HG03354 (cell line): ENCODE results near the gene RHOT2.
A peak's percentile ranks its signal among the peaks of the same experiment; 100 is the strongest.
"Not testable (repeated sequence)": the region's sequence is repeated elsewhere in the genome, so short reads cannot be mapped to it uniquely, and the experiment has no call there.

Experiments
- ATAC-seq: cut with Tn5 transposase; IDR thresholded peaks from one replicate; pipeline ENCODE4 v1.9.1; 2021; ENCODE audit warnings: mild to moderate bottlenecking; ENCODE audit not compliant: unreplicated experiment, poor library complexity, severe bottlenecking

The RHOT2 gene

GRCh38 chr16:678858-679813 lies 11.2 kb downstream of the RHOT2 start:
- ATAC-seq, result no peak

- ATAC-seq, result peak; percentile 47
Measured at GRCh38 chr16:679814-680624, 12.1 kb downstream of the RHOT2 start, which contains the start of gene STUB1. TSS of gene STUB1 (plus strand) at chr16:680410. CDS start at chr16:680526, 116 bp downstream.

- no peak for ATAC-seq
Measured at GRCh38 chr16:680625-680945, 12.7 kb downstream of the RHOT2 start.

GRCh38 chr16:680967-681745 lies 13.2 kb downstream of the RHOT2 start:
- ATAC-seq, result no peak

GRCh38 chr16:681746-682427 lies 14.0 kb downstream of the RHOT2 start:
- ATAC-seq, result no peak

- ATAC-seq, result no peak
Measured at GRCh38 chr16:682493-683395, 14.8 kb downstream of the RHOT2 start.

- ATAC-seq, result no peak
Measured at GRCh38 chr16:683396-684070, 15.6 kb downstream of the RHOT2 start.

GRCh38 chr16:684071-684794 lies 16.3 kb downstream of the RHOT2 start, which contains the start of gene JMJD8:
TSS of gene JMJD8 (minus strand) at chr16:684334. CDS start at chr16:684319, 15 bp downstream.
- ATAC-seq, result peak; percentile 62

- no peak for ATAC-seq
Measured at GRCh38 chr16:684961-685696, 17.2 kb downstream of the RHOT2 start.

- ATAC-seq, result no peak
Measured at GRCh38 chr16:685967-686366, 18.0 kb downstream of the RHOT2 start.

GRCh38 chr16:686459-687260 lies 18.7 kb downstream of the RHOT2 start:
- ATAC-seq, result no peak

GRCh38 chr16:687499-687898 lies 19.6 kb downstream of the RHOT2 start:
- no peak for ATAC-seq

GRCh38 chr16:689175-689897 lies 21.4 kb downstream of the RHOT2 start:
- ATAC-seq, result no peak

GRCh38 chr16:691242-691641 lies 23.3 kb downstream of the RHOT2 start:
- not testable (repeated sequence) for ATAC-seq
